ENCODE measurements around the gene AURKB.

AURKB gene

GRCh38 chr17:8161289-8162232 lies 48.8 kb downstream of the AURKB start:
- no peak for DNase-seq (ENCODE audit: low spot score)

DNA sequence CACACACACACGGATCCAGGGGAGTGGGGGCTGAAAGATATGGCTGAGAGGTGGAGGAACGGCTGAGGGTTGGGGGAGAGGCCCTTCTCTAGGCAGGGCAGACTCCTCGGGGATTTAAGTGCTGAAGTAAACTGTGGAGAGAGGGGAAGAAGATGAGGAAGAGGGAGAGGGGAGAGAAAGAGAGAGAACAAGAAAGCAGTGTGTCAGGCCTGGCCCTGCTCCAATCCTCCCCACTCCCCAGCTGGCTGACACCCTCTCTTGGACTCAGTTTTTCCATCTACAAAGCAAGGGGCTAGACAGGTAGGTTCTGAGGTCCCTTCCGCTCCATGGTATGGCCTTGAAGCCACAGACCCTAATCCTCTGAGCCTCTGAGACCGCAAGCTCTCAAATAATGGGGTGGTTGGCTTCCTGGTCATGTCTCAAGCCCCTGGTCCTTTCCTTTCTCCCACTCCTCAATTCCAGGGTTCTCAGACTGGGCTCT lies 49.6 kb downstream of the AURKB start:
- DNase-seq (ENCODE audit: low spot score), result no peak

DNA sequence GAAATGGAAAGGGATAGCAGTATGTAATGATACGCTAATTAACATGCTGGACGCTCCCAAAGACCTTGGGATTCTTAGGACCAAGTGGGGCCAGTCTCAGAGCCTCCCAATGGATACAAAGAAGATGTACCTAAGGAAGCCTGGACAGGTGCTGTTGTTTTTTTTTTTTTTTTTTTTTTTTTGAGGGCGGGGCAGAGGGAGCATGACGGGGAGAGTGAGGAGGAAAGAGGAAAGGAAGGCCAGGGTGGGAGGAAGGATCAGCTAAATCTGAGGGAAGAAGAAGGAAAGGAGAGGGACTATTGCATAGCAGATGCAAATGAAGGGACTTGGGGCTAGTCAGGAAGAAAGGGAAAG lies 50.2 kb downstream of the AURKB start:
- DNase-seq (ENCODE audit: low spot score), result no peak

- no peak for DNase-seq (ENCODE audit: low spot score)
Measured at GRCh38 chr17:8159459-8160223, 50.7 kb downstream of the AURKB start.

- no peak for DNase-seq (ENCODE audit: low spot score)
Measured at GRCh38 chr17:8159032-8159400, 51.4 kb downstream of the AURKB start.

DNA sequence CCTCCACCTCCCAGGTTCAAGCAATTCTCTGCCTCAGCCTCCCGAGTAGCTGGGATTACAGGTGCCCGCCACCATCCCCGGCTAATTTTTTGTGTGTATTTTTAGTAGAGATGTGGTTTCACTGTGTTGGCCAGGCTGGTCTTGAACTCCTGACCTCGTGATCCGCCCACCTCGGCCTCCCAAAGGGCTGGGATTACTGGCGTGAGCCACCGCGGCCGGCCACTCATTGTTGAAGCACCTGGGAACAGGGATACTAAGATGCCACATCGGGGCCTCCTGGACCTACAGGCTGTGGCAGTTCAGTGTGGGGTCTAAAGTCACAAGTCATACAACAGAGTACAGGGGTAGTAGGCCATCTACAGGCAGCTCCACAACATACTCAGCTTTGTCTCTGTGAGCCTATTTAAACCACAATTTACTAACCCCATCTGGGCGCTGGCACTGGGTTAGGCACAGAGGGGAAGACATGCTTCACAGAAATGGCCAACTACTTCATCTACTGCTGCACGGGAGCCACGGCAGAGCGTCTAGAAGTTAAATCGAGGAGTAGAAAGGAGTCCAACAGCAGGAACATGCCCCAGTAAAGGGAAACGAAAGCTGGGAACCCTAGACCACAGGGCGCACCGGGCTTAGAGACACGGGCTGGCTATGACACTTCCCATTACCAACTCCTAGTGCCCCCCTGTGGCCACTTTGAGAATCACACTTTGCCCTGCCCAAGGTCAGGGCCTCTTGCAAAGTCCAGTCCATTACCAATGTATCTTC lies 51.9 kb downstream of the AURKB start:
- peak; percentile 89 for DNase-seq (ENCODE audit: low spot score)

DNA sequence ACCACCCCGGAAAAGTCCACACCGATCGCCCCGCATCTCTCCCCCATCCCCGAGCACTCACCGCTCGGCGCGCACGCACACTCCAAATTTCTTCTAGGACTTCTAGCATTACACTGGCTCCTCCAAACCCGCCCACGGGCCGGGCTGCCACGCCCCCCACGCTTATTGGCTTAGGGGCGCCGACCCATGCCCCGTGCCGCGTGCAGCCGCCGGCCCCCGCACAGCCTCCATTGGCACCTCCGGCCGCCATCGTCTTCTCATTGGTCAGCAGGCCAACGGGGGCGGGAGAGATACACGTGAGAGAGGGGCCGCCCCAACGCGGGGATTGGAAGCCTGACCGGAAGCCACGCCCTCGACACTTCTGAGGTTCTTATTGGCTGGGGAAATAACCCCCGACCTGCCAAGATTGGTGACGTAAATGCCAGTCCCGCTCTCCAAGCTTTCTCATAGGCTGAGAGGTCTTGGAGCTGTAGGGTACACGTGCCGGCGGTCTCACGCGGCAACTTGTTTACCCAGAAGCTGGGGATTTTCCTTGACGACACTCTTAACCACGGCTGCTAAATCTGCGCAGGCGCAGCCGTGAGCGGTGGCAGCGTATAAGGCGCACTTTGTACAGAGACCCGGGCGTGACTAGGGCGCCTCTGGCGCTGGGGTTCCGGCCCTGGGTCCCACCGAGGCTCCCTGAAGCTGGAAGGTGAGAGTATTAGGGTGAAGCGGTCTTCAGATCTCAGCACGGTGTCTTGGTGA lies 54.0 kb downstream of the AURKB start:
- DNase-seq (ENCODE audit: low spot score), result peak; percentile 98

GRCh38 chr17:8155996-8156245 lies 54.5 kb downstream of the AURKB start:
- DNase-seq (ENCODE audit: low spot score), result no peak

GRCh38 chr17:8155231-8155995 lies 55.0 kb downstream of the AURKB start:
- DNase-seq (ENCODE audit: low spot score), result no peak

Measured in AG08396 (cell line).